Ovary (tissue), 9 donors: Measurements from ENCODE around the gene NEU4. TPM values are rescaled to one million over a fixed set of nuclear protein-coding genes. Genes with fewer than 3 reads are reported as not detected.

ENCODE experiments used
- DNase-seq, 5 donors: peaks; one replicate each; pipeline ENCODE4 v3.0.0-alpha.2; 2019 to 2020
- H3K27ac ChIP-seq, 2 donors: fragments of 200-600 bp; one replicate each; pipeline versions ENCODE4 v1.5.1 to v1.8.0; 2019 to 2022
- H3K27me3 ChIP-seq: fragments of 200-600 bp; one replicate; pipeline ENCODE4 v1.8.0; 2022
- H3K36me3 ChIP-seq: fragments of 200-600 bp; sonication (generic); one replicate; pipeline ENCODE4 v1.5.1; 2019
- H3K4me1 ChIP-seq: one replicate; pipeline ENCODE4 v1.8.1; 2013; ENCODE audit warnings: mild to moderate bottlenecking, moderate library complexity; ENCODE audit not compliant: insufficient read depth
- H3K4me3 ChIP-seq: fragments of 200-600 bp; sonication (generic); one replicate; pipeline ENCODE4 v1.5.1; 2017
- H3K9me3 ChIP-seq, 2 donors: fragments of 200-600 bp in 1 of 2; sonication (generic) in 1 of 2; one replicate each; pipeline versions ENCODE4 v1.5.1 to v1.8.1; 2013 to 2019; ENCODE audit warnings: mild to moderate bottlenecking in 1 of 2, moderate library complexity in 1 of 2
- EP300 ChIP-seq: sonication (generic); formaldehyde crosslinking; IDR thresholded peaks from one replicate; pipeline ENCODE4 v1.6.1; 2017; ENCODE audit warnings: antibody characterized with exemption
- POLR2A ChIP-seq: fragments of 450-650 bp; IDR thresholded peaks from one replicate; pipeline ENCODE4 v1.6.1; 2017; ENCODE audit warnings: antibody characterized with exemption, mild to moderate bottlenecking, moderate library complexity
- WGBS, 3 donors: extraction: QIAGEN DNeasy Blood & Tissue Kit in 1 of 3; methylation state at CpG; one replicate each; pipeline versions ENCODE4 v1.1.5 to v1.1.7; 2013 to 2017; 5-methylcytosine and 5-hydroxymethylcytosine counted together
- intact Hi-C, 4 donors: fragments of 100-400 bp; cut with DNase I; formaldehyde crosslinking; loops; one replicate each; pipeline versions ENCODE4 v1.11.0 to v1.15.1; 2022 to 2023
- polyA plus RNA-seq, 2 donors: library from polyadenylated mRNA; stranded (reverse); fragments of 200-250 nt in 1 of 2; fragments of 350-450 nt in 1 of 2; fragmentation: Illumina TruSeq in 1 of 2; extraction: RNeasy Lipid Tissue Mini Kit (QIAGEN cat#74804) in 1 of 2; gene quantifications; one replicate each; pipeline ENCODE4 v1.2.3, GENCODE V29; 2013 to 2014
- total RNA-seq, 7 donors: library from RNA; depleted of rRNA in 2 of 7; stranded (reverse); fragments of >200 nt in 2 of 7; fragmentation: NEBNext Ultra II Directional in 3 of 7; extraction: Animal tissue kit (Norgen Biotek cat#: 25700) in 3 of 7; gene quantifications; one replicate each; pipeline versions ENCODE4 v1.1.0 to v1.2.4, GENCODE V29; 2016 to 2023
- TF ChIP-seq, protein P1 (sequence below), 3 donors: fragments of 450-650 bp in 2 of 3; fragments of 200-600 bp in 1 of 3; IDR thresholded peaks; one replicate each; pipeline versions ENCODE4 v1.5.1 to v1.8.0; 2016 to 2022; ENCODE audit warnings: antibody characterized with exemption in 3 of 3, mild to moderate bottlenecking in 1 of 3
- donor health status: DM: no; HTN: no; CAD: no; lungs with moderate emphysema.
- donor health status: DM: no; HTN: no; CAD: no.
- donor health status: Bipolar disorder and iron deficiency.
- donor health status: DM: yes; HTN: yes; CAD: no.
- donor health status: DM: no; HTN: no; CAD: no.
- donor health status: DM: yes; HTN: yes; CAD: no.

The NEU4 gene
- total and polyA plus RNA-seq, 9 donors = 0.23 to 7.2 (median 0.84) TPM; not detected in 2

DNA sequence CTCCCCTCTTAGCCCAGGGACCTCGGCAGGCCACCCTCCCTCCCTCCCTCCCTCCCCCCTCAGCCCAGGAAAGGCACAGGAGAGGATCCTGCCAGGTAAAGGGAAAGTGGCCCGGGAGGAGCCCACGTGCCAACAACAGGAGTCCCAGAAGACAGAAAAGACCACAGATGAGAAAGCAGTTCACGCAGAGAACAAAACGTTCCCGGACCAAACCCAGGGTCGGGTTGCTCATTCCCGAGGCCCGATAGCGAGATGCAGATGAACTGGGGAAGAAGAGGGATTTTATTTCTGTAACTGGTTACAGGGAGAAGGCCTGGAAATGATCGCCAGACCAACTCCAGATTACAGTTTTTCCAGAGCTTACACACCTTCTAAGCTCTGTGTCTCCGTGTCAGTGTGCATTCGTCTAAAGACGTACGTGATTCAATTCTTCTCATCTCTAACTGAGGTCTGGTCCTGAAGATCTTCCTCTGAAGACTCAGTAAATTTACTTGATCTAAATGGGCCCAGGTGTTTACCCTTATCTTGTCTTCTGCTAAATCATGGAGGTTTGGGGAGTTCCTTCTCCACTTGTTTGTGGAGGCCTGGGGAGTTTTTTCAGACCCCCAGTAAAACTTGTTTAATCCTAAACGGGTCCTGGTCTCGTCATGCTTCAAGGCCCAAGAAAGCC is 807 bp upstream of the NEU4 start:
- Histone ChIP-seq H3K4me3 (no peak overlapping the region), H3K9me3 (no peaks in the 10 kb centered on the region), H3K36me3 (no peaks in the 10 kb centered on the region), H3K4me1 (peaks cover 3% of the 10 kb centered on the region), H3K27me3 (no peaks in the 10 kb centered on the region), H3K27ac (no peak overlapping the region)
- WGBS, 3 donors = 49 to 55% (median 52%) methylated on average over 16 to 17 of the region's 17 CpGs
- intact Hi-C loops = no loop called here
- TF ChIP-seq EP300 = no peak
- TF ChIP-seq, protein P1, sequence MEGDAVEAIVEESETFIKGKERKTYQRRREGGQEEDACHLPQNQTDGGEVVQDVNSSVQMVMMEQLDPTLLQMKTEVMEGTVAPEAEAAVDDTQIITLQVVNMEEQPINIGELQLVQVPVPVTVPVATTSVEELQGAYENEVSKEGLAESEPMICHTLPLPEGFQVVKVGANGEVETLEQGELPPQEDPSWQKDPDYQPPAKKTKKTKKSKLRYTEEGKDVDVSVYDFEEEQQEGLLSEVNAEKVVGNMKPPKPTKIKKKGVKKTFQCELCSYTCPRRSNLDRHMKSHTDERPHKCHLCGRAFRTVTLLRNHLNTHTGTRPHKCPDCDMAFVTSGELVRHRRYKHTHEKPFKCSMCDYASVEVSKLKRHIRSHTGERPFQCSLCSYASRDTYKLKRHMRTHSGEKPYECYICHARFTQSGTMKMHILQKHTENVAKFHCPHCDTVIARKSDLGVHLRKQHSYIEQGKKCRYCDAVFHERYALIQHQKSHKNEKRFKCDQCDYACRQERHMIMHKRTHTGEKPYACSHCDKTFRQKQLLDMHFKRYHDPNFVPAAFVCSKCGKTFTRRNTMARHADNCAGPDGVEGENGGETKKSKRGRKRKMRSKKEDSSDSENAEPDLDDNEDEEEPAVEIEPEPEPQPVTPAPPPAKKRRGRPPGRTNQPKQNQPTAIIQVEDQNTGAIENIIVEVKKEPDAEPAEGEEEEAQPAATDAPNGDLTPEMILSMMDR (IDR thresholded peaks at IDR 0.05) = no peak
- TF ChIP-seq POLR2A = no peak
- peak in 3 of 5 donors; percentile 18 to 71 (median 43) for DNase-seq

- no peaks in the 10 kb centered on the region for H3K27me3 ChIP-seq
- WGBS, 3 donors = 82 to 89% (median 82%) methylated on average over 29 of the region's 29 CpGs
These were observed 652 bp downstream of the NEU4 start for GRCh38 chr2:241809383-241810306.

GRCh38 chr2:241810307-241811200 is 1.6 kb downstream of the NEU4 start:
- intact Hi-C loops = loop anchor here in 1 of 4 donors (5.0 kb wide), 1 partner anchor 848 kb away; no protein-coding TSS in a partner anchor
- Histone ChIP-seq H3K27ac (no peak overlapping the region), H3K27me3 (no peaks in the 10 kb centered on the region), H3K4me3 (no peak overlapping the region), H3K36me3 (no peaks in the 10 kb centered on the region), H3K4me1 (no peaks in the 10 kb centered on the region), H3K9me3 (no peaks in the 10 kb centered on the region)
- TF ChIP-seq POLR2A = no peak
- TF ChIP-seq, protein P1 (IDR thresholded peaks at IDR 0.05) = no peak
- no peak for TF ChIP-seq EP300
- peak in 1 of 5 donors; percentile 16 for DNase-seq
- WGBS, 3 donors = 79 to 81% (median 79%) methylated on average over 23 to 28 of the region's 28 CpGs

More at GRCh38 chr2:241809383-241810306, 652 bp downstream of the NEU4 start:
- no peak for TF ChIP-seq POLR2A
- TF ChIP-seq, protein P1 (IDR thresholded peaks at IDR 0.05) = no peak
- TF ChIP-seq EP300 = no peak
- Histone ChIP-seq H3K4me3 (no peak overlapping the region), H3K4me1 (peaks cover 1% of the 10 kb centered on the region), H3K27ac (no peak overlapping the region), H3K9me3 (no peaks in the 10 kb centered on the region), H3K36me3 (no peaks in the 10 kb centered on the region)
- peak in 2 of 5 donors; percentile 14 to 38 for DNase-seq
- intact Hi-C loops = loop anchor here in 1 of 4 donors (5.0 kb wide), 1 partner anchor 847 kb away; no protein-coding TSS in a partner anchor
